CD4-positive, alpha-beta T cell treated with Interleukin-6 at 100 ng/mL for 8 hours (primary cell): ENCODE results near the gene EDN2.

Source experiments
- DNase-seq: peaks from one replicate; pipeline ENCODE4 v3.0.0-alpha.2; 2020; ENCODE audit warnings: mixed read lengths, low spot score

The EDN2 gene

DNA sequence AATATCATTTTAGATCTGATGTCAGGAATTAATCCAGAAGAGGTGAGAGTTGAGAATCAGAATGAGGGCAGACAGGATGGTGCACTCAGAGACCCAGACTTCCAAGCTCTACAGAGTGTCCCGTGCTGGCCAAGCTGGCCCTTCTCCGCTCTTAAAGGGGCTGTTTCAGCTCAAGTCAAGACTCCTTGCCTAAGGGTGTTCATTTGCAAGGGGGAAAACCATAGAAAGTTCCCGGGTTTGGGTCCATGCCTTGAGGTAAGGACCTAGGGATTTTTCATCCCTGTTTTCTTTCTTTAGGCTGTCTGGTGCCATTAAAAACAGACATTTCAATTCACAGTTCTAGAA, 47.5 kb downstream of the EDN2 start:
- no peak for DNase-seq

- DNase-seq: no peak
Observed at GRCh38 chr1:41436281-41437010, 48.0 kb downstream of the EDN2 start.

- DNase-seq: no peak
Observed at GRCh38 chr1:41435570-41436178, 48.8 kb downstream of the EDN2 start.

DNA sequence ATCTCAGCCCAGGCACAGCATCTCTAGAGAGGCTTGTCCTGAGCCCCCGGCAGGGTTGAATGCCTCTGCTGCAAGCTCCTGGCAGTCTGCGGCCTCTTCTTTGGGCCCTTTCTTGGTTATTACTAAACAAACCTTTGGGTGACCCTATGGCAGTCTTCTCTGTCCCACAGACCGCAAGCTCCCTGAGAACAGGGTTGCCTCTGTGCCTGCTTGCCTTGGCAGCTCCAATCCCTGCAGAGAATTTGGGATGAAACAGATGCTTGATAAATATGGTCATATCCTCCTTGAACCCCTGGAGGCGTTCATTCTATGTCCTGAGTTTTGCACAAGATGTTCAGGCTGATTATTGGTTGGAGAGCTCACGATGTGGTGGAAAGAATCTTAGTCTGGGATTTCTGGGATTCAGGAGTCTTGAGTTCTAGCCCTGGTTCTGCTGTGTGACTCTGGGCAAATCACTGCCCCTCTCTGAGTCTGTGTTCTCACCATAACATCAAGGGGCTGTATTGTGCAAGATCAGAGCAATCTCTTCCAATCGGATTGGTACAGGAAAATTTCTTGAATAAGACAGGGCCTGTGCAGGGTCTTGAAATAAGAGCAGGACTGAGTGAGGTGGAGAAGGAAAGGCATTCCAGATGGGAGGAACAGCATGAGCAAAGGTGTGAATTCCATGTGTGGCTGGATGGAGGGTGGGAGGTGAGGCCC, 49.6 kb downstream of the EDN2 start:
- no peak for DNase-seq

DNA sequence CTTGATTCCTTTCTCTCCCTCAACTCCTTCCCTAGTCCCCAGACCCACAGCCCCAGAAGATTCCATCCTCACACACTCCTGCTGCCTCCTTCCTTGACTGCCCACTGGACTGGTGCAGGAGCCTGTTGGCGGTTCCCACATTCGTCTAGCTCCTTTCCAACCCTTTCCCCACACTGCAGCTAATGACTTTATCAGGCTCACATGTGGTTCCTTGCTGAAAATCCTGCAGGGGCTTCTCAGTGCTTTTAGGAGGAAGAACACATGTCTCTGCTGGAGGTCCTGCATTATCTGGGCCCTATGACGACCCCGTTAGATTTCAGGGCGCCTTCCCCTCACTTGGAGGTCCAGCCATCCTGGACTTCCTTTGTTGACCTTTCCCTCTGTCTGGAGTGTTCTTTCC, 50.2 kb downstream of the EDN2 start:
- no peak for DNase-seq

DNA sequence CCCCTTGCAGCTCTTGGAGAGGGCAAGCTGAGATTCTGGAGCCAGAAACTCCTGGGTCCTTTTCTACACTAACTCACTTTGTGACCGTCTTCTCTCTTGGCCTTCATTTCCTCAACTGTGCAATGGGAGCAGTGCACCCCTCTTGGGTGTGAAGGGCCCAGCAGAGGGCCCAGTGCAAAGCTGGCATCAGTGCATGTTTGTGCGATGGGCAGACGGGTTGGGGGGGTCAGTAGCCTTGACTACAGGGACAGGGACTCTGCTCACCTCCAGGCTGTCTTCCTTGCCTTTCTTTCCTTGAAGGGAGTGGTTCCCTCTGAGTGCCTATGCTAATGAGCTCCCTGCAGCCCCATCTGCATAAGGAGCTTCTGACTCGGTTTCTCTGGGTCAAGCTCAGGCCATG, 51.0 kb downstream of the EDN2 start:
- DNase-seq: no peak

- DNase-seq: peak; percentile 45
Observed at GRCh38 chr1:41432481-41433280, 51.8 kb downstream of the EDN2 start.

GRCh38 chr1:41431490-41432350, 52.8 kb downstream of the EDN2 start:
- no peak for DNase-seq

GRCh38 chr1:41430582-41430981, 53.9 kb downstream of the EDN2 start:
- DNase-seq: no peak

- no peak for DNase-seq
Observed at GRCh38 chr1:41430069-41430468, 54.4 kb downstream of the EDN2 start.

GRCh38 chr1:41429641-41430035, 54.8 kb downstream of the EDN2 start:
- no peak for DNase-seq
